Activated CD8-positive, alpha-beta T cell treated with anti-CD3 and anti-CD28 coated beads for 36 hours (primary cell): ENCODE data around the gene IGSF22. TPM values are rescaled to one million over a fixed set of nuclear protein-coding genes. Genes with fewer than 3 reads are reported as not detected.
A peak's percentile ranks its signal among the peaks of the same experiment; 100 is the strongest.

Experiments used
- ATAC-seq: fragments of 200-7000 bp; cut with Tn5 transposase; one replicate; pipeline ENCODE4 v1.10.0; 2021; ENCODE audit warnings: mild to moderate bottlenecking, moderate library complexity
- CTCF ChIA-PET: fragments of 350-600 bp; sonication (Branson Sonifier 250); formaldehyde crosslinking; loops from one replicate; lab custom pipeline; 2021; ENCODE audit warnings: antibody characterized with exemption; lab: Charles Lee
- POLR2A ChIA-PET: fragments of 350-600 bp; sonication (Branson Sonifier 250); formaldehyde crosslinking; loops from one replicate; lab custom pipeline; 2021; ENCODE audit warnings: antibody characterized with exemption; lab: Charles Lee
- DNase-seq: peaks from one replicate; pipeline ENCODE4 v3.0.0-alpha.2; 2020
- H3K27ac Mint-ChIP-seq: one replicate; pipeline ENCODE4 v1.8.0; 2021; ENCODE audit warnings: mild to moderate bottlenecking, mixed read lengths
- H3K27me3 Mint-ChIP-seq: one replicate; pipeline ENCODE4 v1.8.0; 2021; ENCODE audit warnings: mixed read lengths
- H3K36me3 Mint-ChIP-seq: one replicate; pipeline ENCODE4 v1.8.0; 2021; ENCODE audit warnings: low read depth, mixed read lengths
- H3K4me1 Mint-ChIP-seq: one replicate; pipeline ENCODE4 v1.8.0; 2021; ENCODE audit warnings: low read depth, mixed read lengths
- H3K4me3 Mint-ChIP-seq: one replicate; pipeline ENCODE4 v1.8.0; 2021; ENCODE audit warnings: mild to moderate bottlenecking, moderate library complexity, mixed read lengths
- H3K9me3 Mint-ChIP-seq: one replicate; pipeline ENCODE4 v1.8.0; 2021; ENCODE audit warnings: mixed read lengths
- CTCF ChIP-seq: fragments of 200-600 bp; IDR thresholded peaks from one replicate; pipeline ENCODE4 v1.8.0; 2022; ENCODE audit warnings: antibody characterized with exemption, mild to moderate bottlenecking
- intact Hi-C: fragments of 100-400 bp; cut with micrococcal nuclease; formaldehyde crosslinking; loops from one replicate; pipeline ENCODE4 v1.10.0; 2022
- total RNA-seq, 2 experiments: library from RNA; stranded (reverse); gene quantifications; one replicate each; pipeline ENCODE4 v1.2.3, GENCODE V29; 2021

The IGSF22 gene
- total RNA-seq, 2 experiments from 2014 or later: 0.43 to 1.4 TPM

GRCh38 chr11:18699848-18700261, 26.1 kb downstream of the IGSF22 start:
- ATAC-seq: no peak
- H3K36me3 Mint-ChIP-seq: no peaks in the 10 kb centered on the region
- H3K9me3 Mint-ChIP-seq: no peaks in the 10 kb centered on the region
- peaks cover 13% of the 10 kb centered on the region for H3K4me1 Mint-ChIP-seq
- intact Hi-C loops: no loop called here
- no peak overlapping the region for H3K27ac Mint-ChIP-seq
- peak overlapping the region; percentile 74 for H3K4me3 Mint-ChIP-seq
- no peaks in the 10 kb centered on the region for H3K27me3 Mint-ChIP-seq
- POLR2A ChIA-PET: interaction anchor here (0.9 to 1.2 kb wide), 3 partner anchors 21 to 104 kb away, joined by 3 to 4 read pairs (median 3); no protein-coding TSS in a partner anchor
- no peak for DNase-seq
- TF ChIP-seq CTCF: no peak
- CTCF ChIA-PET: interaction anchor here (2.9 kb wide), 1 partner anchor 22 kb away, joined by 15 read pairs; no protein-coding TSS in a partner anchor

- DNase-seq (no peak), ATAC-seq (no peak)
- ChIA-PET CTCF (interaction anchor here (2.9 kb wide), 1 partner anchor 22 kb away, joined by 15 read pairs; no protein-coding TSS in a partner anchor), POLR2A (interaction anchor here (0.6 to 1.1 kb wide), 4 partner anchors 8 to 293 kb away, joined by 3 to 4 read pairs (median 3); no protein-coding TSS in a partner anchor)
- intact Hi-C loops: no loop called here
- TF ChIP-seq CTCF: no peak
- H3K4me3 Mint-ChIP-seq: peak overlapping the region; percentile 74
- peaks cover 13% of the 10 kb centered on the region for H3K4me1 Mint-ChIP-seq
- no peaks in the 10 kb centered on the region for H3K36me3 Mint-ChIP-seq
- H3K27me3 Mint-ChIP-seq: no peaks in the 10 kb centered on the region
- H3K9me3 Mint-ChIP-seq: no peaks in the 10 kb centered on the region
- H3K27ac Mint-ChIP-seq: no peak overlapping the region
Measured at GRCh38 chr11:18699269-18699596, 26.8 kb downstream of the IGSF22 start.

- ATAC-seq (peak; percentile 95), DNase-seq (peak; percentile 92)
- Mint-ChIP-seq H3K9me3 (no peaks in the 10 kb centered on the region), H3K4me3 (peak within 1 kb of the TSS; percentile 74), H3K27ac (peak within 1 kb of the TSS; percentile 55), H3K27me3 (no peaks in the 10 kb centered on the region), H3K36me3 (no peaks in the 10 kb centered on the region), H3K4me1 (peaks cover 13% of the 10 kb centered on the region)
- CTCF ChIA-PET: interaction anchor here (1.6 to 2.9 kb wide), 4 partner anchors 14 to 32 kb away, joined by 4 to 15 read pairs (median 6); no protein-coding TSS in a partner anchor
- intact Hi-C loops: no loop called here
- POLR2A ChIA-PET: interaction anchor here (0.6 to 1.4 kb wide), 5 partner anchors 8 to 292 kb away, joined by 3 to 4 read pairs (median 3); no protein-coding TSS in a partner anchor
- TF ChIP-seq CTCF: no peak
Measured at GRCh38 chr11:18698341-18699268, 27.4 kb downstream of the IGSF22 start, which contains the start of gene TMEM86A. Gene TMEM86A (plus strand): TSS chr11:18698779. CDS start chr11:18698887, 108 bp downstream.

GRCh38 chr11:18697576-18697975, 28.4 kb downstream of the IGSF22 start:
- H3K9me3 Mint-ChIP-seq: no peaks in the 10 kb centered on the region
- no peak for TF ChIP-seq CTCF
- peaks cover 13% of the 10 kb centered on the region for H3K4me1 Mint-ChIP-seq
- DNase-seq (no peak), ATAC-seq (no peak)
- no peak overlapping the region for H3K4me3 Mint-ChIP-seq
- no peak overlapping the region for H3K27ac Mint-ChIP-seq
- intact Hi-C loops: no loop called here
- no peaks in the 10 kb centered on the region for H3K27me3 Mint-ChIP-seq
- no peaks in the 10 kb centered on the region for H3K36me3 Mint-ChIP-seq
- ChIA-PET POLR2A (interaction anchor here (1.4 kb wide), 1 partner anchor 64 kb away, joined by 3 read pairs; no protein-coding TSS in a partner anchor), CTCF (interaction anchor here (1.6 to 2.9 kb wide), 4 partner anchors 13 to 33 kb away, joined by 4 to 15 read pairs (median 6); no protein-coding TSS in a partner anchor)
